Measurements from ENCODE around the gene SAMD8.

SAMD8 gene

GRCh38 chr10:75226095-75226494 lies 114.6 kb downstream of the SAMD8 start:
- ChIA-PET POLR2A (interaction anchor here (0.6 to 2.0 kb wide), 2 partner anchors 16 to 113 kb away, joined by 3 to 24 read pairs; partner anchors contain the start of gene VDAC2), CTCF (interaction anchor here (0.6 to 6.4 kb wide), 7 partner anchors 8 to 950 kb away, joined by 3 to 78 read pairs (median 4); partner anchors contain the start of genes COMTD1 and VDAC2)
- DNase-seq (ENCODE audit: low read depth, low spot score) = no peak
- no peak overlapping the region for H3K4me3 ChIP-seq (ENCODE audit: low read depth, low read length)
- TF ChIP-seq, protein P1, sequence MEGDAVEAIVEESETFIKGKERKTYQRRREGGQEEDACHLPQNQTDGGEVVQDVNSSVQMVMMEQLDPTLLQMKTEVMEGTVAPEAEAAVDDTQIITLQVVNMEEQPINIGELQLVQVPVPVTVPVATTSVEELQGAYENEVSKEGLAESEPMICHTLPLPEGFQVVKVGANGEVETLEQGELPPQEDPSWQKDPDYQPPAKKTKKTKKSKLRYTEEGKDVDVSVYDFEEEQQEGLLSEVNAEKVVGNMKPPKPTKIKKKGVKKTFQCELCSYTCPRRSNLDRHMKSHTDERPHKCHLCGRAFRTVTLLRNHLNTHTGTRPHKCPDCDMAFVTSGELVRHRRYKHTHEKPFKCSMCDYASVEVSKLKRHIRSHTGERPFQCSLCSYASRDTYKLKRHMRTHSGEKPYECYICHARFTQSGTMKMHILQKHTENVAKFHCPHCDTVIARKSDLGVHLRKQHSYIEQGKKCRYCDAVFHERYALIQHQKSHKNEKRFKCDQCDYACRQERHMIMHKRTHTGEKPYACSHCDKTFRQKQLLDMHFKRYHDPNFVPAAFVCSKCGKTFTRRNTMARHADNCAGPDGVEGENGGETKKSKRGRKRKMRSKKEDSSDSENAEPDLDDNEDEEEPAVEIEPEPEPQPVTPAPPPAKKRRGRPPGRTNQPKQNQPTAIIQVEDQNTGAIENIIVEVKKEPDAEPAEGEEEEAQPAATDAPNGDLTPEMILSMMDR (IDR thresholded peaks at IDR 0.05; ENCODE audit: insufficient read depth, low read length, missing control alignments) = no peak

DNA sequence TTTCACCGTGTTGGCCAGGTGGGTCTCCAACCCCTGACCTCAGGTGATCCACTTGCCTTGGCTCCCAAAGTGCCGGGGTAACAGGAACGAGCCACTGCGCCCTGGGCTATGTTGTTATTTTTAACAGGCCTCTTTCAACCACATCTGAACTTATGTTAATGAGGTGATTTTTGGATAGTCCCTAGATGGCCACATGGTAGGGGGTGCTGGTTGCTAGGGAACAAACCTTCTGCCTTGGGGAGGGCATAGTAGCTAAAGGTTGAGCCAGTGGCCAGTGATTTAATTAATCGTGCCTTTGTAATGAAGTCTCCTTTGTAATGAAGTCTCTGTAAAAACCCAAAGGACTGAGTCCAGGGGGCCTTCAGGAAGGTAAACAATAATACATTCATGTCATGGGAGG lies 115.2 kb downstream of the SAMD8 start:
- ChIA-PET CTCF (interaction anchor here (0.9 to 6.4 kb wide), 5 partner anchors 7 to 113 kb away, joined by 3 to 78 read pairs (median 4); partner anchors contain the start of genes COMTD1 and VDAC2), POLR2A (interaction anchor here (2.0 kb wide), 1 partner anchor 16 kb away, joined by 24 read pairs; the partner anchor contains the start of gene VDAC2)
- DNase-seq (ENCODE audit: low read depth, low spot score) = no peak
- TF ChIP-seq, protein P1 (IDR thresholded peaks at IDR 0.05; ENCODE audit: insufficient read depth, low read length, missing control alignments) = no peak
- H3K4me3 ChIP-seq (ENCODE audit: low read depth, low read length) = no peak overlapping the region

DNA sequence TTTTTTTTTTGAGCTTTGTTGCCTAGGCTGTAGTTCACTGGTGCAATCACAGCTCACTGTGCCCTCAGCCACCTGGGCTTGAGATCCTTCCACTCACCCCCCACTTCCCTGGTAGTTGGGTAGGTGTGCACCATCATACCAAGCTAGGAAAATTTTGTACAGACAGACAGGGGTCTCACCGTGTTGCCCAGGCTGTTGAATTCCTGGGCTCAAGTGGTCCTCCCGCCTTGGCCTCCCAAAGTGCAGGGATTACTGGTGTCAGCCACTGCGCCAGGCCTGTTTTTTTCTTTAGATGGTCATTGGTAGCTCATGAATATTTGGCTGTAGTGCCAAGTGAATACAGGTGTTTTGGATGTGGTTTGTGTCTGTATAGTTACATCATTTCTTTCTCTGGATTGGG lies 116.8 kb downstream of the SAMD8 start:
- no peak for DNase-seq (ENCODE audit: low read depth, low spot score)
- TF ChIP-seq, protein P1 (IDR thresholded peaks at IDR 0.05; ENCODE audit: insufficient read depth, low read length, missing control alignments) = no peak
- POLR2A ChIA-PET = no interaction called here
- H3K4me3 ChIP-seq (ENCODE audit: low read depth, low read length) = no peak overlapping the region
- CTCF ChIA-PET = interaction anchor here (0.7 to 11.5 kb wide), 6 partner anchors 12 to 61 kb away, joined by 3 to 302 read pairs (median 4); no protein-coding TSS in a partner anchor

GRCh38 chr10:75228834-75229233 lies 117.4 kb downstream of the SAMD8 start:
- POLR2A ChIA-PET = no interaction called here
- no peak for DNase-seq (ENCODE audit: low read depth, low spot score)
- no peak overlapping the region for H3K4me3 ChIP-seq (ENCODE audit: low read depth, low read length)
- TF ChIP-seq, protein P1 (IDR thresholded peaks at IDR 0.05; ENCODE audit: insufficient read depth, low read length, missing control alignments) = no peak
- CTCF ChIA-PET = interaction anchor here (0.7 to 11.5 kb wide), 5 partner anchors 13 to 44 kb away, joined by 3 to 302 read pairs (median 4); no protein-coding TSS in a partner anchor

GRCh38 chr10:75229971-75230370 lies 118.5 kb downstream of the SAMD8 start:
- TF ChIP-seq, protein P1 (IDR thresholded peaks at IDR 0.05; ENCODE audit: insufficient read depth, low read length, missing control alignments) = no peak
- ChIA-PET CTCF (interaction anchor here (0.6 to 11.5 kb wide), 24 partner anchors 6 to 986 kb away, joined by 3 to 302 read pairs (median 6); partner anchors contain the start of gene SAMD8), POLR2A (interaction anchor here (1.9 kb wide), 1 partner anchor 19 kb away, joined by 4 read pairs; the partner anchor contains the start of gene VDAC2)
- no peak overlapping the region for H3K4me3 ChIP-seq (ENCODE audit: low read depth, low read length)
- no peak for DNase-seq (ENCODE audit: low read depth, low spot score)

DNA sequence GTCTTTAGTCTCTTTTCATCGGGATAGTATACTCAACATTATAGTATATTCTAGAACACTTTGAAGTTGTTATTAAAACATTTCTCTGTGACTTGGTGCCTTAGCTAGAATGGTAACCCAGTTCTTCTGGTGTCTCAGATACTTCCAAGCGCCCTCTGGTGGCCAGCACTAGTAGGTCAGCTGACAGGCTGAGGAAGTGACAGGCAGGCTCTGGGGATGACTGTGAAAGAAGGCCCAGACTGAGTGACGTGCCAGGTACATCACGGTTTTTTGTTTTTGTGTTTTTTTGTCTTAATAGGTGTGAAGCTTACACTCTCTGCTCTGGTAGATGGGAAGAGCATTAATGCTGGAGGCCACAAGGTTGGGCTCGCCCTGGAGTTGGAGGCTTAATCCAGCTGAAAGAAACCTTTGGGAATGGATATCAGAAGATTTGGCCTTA lies 119.2 kb downstream of the SAMD8 start:
- H3K4me3 ChIP-seq (ENCODE audit: low read depth, low read length) = no peak overlapping the region
- POLR2A ChIA-PET = interaction anchor here (1.9 kb wide), 1 partner anchor 20 kb away, joined by 4 read pairs; the partner anchor contains the start of gene VDAC2
- CTCF ChIA-PET = interaction anchor here (0.6 to 11.5 kb wide), 27 partner anchors 6 to 987 kb away, joined by 3 to 302 read pairs (median 6); partner anchors contain the start of genes SAMD8 and VDAC2
- DNase-seq (ENCODE audit: low read depth, low spot score) = no peak
- TF ChIP-seq, protein P1 (IDR thresholded peaks at IDR 0.05; ENCODE audit: insufficient read depth, low read length, missing control alignments) = peak; percentile 89

Measured in AG04449 (cell line).